Gastrocnemius medialis (tissue), 4 donors: ENCODE results near the gene GRIK1. TPM values are rescaled to one million over a fixed set of nuclear protein-coding genes. Genes with fewer than 3 reads are reported as not detected.

Experiments used
- ATAC-seq, 2 donors: fragments of 150-250 bp; one replicate each; pipeline ENCODE4 v1.9.1; 2016
- DNase-seq, 2 donors: peaks; one replicate each; pipeline ENCODE4 v3.0.0-alpha.2; 2019
- H3K27ac ChIP-seq, 4 donors: fragments of 200-600 bp; sonication (generic); 1 replicate in 1 of 4; 2 replicates in 3 of 4; pipeline ENCODE4 v1.5.1; 2016 to 2018; ENCODE audit warnings: mild to moderate bottlenecking in 2 of 4, moderate library complexity in 1 of 4
- H3K27me3 ChIP-seq, 3 donors: fragments of 200-600 bp; sonication (generic) in 2 of 3; 1 replicate in 1 of 3; 2 replicates in 2 of 3; pipeline versions ENCODE4 v1.5.1 to v1.6.0; 2016 to 2019; ENCODE audit warnings: mild to moderate bottlenecking in 1 of 3, moderate library complexity in 1 of 3
- H3K36me3 ChIP-seq, 2 donors: fragments of 200-600 bp; sonication (generic) in 1 of 2; one replicate each; pipeline ENCODE4 v1.5.1; 2017 to 2018
- H3K4me1 ChIP-seq, 2 donors: fragments of 200-600 bp; sonication (generic) in 1 of 2; one replicate each; pipeline ENCODE4 v1.5.1; 2016 to 2017; ENCODE audit warnings: mild to moderate bottlenecking in 2 of 2
- H3K4me3 ChIP-seq, 4 donors: fragments of 200-600 bp; sonication (generic) in 3 of 4; 1 replicate in 1 of 4; 2 replicates in 3 of 4; pipeline ENCODE4 v1.5.1; 2016 to 2019; ENCODE audit warnings: mild to moderate bottlenecking in 2 of 4
- H3K9me3 ChIP-seq, 3 donors: fragments of 200-600 bp; sonication (generic) in 2 of 3; 1 replicate in 1 of 3; 2 replicates in 2 of 3; pipeline ENCODE4 v1.5.1; 2016 to 2019
- CTCF ChIP-seq, 5 experiments: fragments of 450-650 bp in 3 of 5; fragments of 200-600 bp in 2 of 5; sonication (generic) in 2 of 5; IDR thresholded peaks in 4 of 5; conservative IDR thresholded peaks in 1 of 5; 1 replicate in 4 of 5; 2 replicates in 1 of 5; pipeline ENCODE4 v1.5.1; 2016 to 2019; ENCODE audit warnings: antibody characterized with exemption in 5 of 5, mild to moderate bottlenecking in 3 of 5, moderate library complexity in 3 of 5
- POLR2A ChIP-seq, 2 donors: fragments of 450-650 bp; IDR thresholded peaks; one replicate each; pipeline ENCODE4 v1.6.1; 2017; ENCODE audit warnings: antibody characterized with exemption in 2 of 2, mild to moderate bottlenecking in 2 of 2, moderate library complexity in 2 of 2
- in situ Hi-C, 4 donors: fragments of 200-750 bp; cut with MboI; loops; one replicate each; pipeline versions ENCODE4 v1.15.0 to v1.8.0; 2017; ENCODE audit warnings: low sequenced_read_pairs in 4 of 4
- intact Hi-C: fragments of 100-400 bp; cut with DNase I; formaldehyde crosslinking; loops from one replicate; pipeline ENCODE4 v1.15.1; 2023; ENCODE audit warnings: low total_unique reads
- total RNA-seq, 4 donors: library from RNA; depleted of rRNA; stranded (reverse); fragments of >200 nt; gene quantifications; one replicate each; pipeline versions ENCODE4 v1.1.0 to v1.2.3, GENCODE V29; 2016

The GRIK1 gene
- total RNA-seq, 4 donors from 2014 or later: 0.13 TPM; not detected in 3

- in situ Hi-C loops: no loop called here
- no peak for TF ChIP-seq CTCF (IDR thresholded peaks at IDR 0.05 in 4 of 5, conservative IDR thresholded peaks at IDR 0.05 in 1 of 5)
- TF ChIP-seq POLR2A (IDR thresholded peaks at IDR 0.05): no peak
These were observed 224.7 kb downstream of the GRIK1 start for GRCh38 chr21:29715089-29715488.

GRCh38 chr21:29712818-29713217 is 227.0 kb downstream of the GRIK1 start:
- Histone ChIP-seq H3K36me3 (no peaks in the 10 kb centered on the region), H3K9me3 (no peaks in the 10 kb centered on the region), H3K4me3 (no peak overlapping the region), H3K27ac (no peak overlapping the region), H3K27me3 (no peaks in the 10 kb centered on the region), H3K4me1 (no peaks in the 10 kb centered on the region)
- TF ChIP-seq CTCF (IDR thresholded peaks at IDR 0.05 in 4 of 5, conservative IDR thresholded peaks at IDR 0.05 in 1 of 5): no peak
- intact Hi-C loops: no loop called here
- DNase-seq: no peak
- in situ Hi-C loops: no loop called here
- ATAC-seq: no peak

More at GRCh38 chr21:29715089-29715488, 224.7 kb downstream of the GRIK1 start:
- no peaks in the 10 kb centered on the region for H3K36me3 ChIP-seq
- ATAC-seq (no peak), DNase-seq (no peak)
- H3K9me3 ChIP-seq: no peaks in the 10 kb centered on the region
- no peak overlapping the region for H3K4me3 ChIP-seq
- intact Hi-C loops: no loop called here
- H3K27ac ChIP-seq: no peak overlapping the region
- no peaks in the 10 kb centered on the region for H3K27me3 ChIP-seq
- no peaks in the 10 kb centered on the region for H3K4me1 ChIP-seq

GRCh38 chr21:29711236-29711635 is 228.6 kb downstream of the GRIK1 start:
- H3K27ac ChIP-seq: no peak overlapping the region
- no peaks in the 10 kb centered on the region for H3K36me3 ChIP-seq
- no peak for TF ChIP-seq POLR2A (IDR thresholded peaks at IDR 0.05)
- no peak for TF ChIP-seq CTCF (IDR thresholded peaks at IDR 0.05 in 4 of 5, conservative IDR thresholded peaks at IDR 0.05 in 1 of 5)
- intact Hi-C loops (no loop called here), in situ Hi-C loops (no loop called here)
- ATAC-seq (no peak), DNase-seq (no peak)
- H3K4me1 ChIP-seq: no peaks in the 10 kb centered on the region
- H3K9me3 ChIP-seq: no peaks in the 10 kb centered on the region
- H3K4me3 ChIP-seq: no peak overlapping the region
- no peaks in the 10 kb centered on the region for H3K27me3 ChIP-seq

- H3K4me1 ChIP-seq: no peaks in the 10 kb centered on the region
- H3K27me3 ChIP-seq: no peaks in the 10 kb centered on the region
- no peaks in the 10 kb centered on the region for H3K36me3 ChIP-seq
- H3K9me3 ChIP-seq: no peaks in the 10 kb centered on the region
- no peak overlapping the region for H3K27ac ChIP-seq
- TF ChIP-seq POLR2A (IDR thresholded peaks at IDR 0.05): no peak
- TF ChIP-seq CTCF (IDR thresholded peaks at IDR 0.05 in 4 of 5, conservative IDR thresholded peaks at IDR 0.05 in 1 of 5): no peak
- ATAC-seq (no peak), DNase-seq (no peak)
- in situ Hi-C loops: no loop called here
- intact Hi-C loops: no loop called here
- H3K4me3 ChIP-seq: no peak overlapping the region
These were observed 229.3 kb downstream of the GRIK1 start for GRCh38 chr21:29710498-29710897.

- no peaks in the 10 kb centered on the region for H3K36me3 ChIP-seq
- no peaks in the 10 kb centered on the region for H3K4me1 ChIP-seq
- intact Hi-C loops: no loop called here
- DNase-seq (no peak), ATAC-seq (no peak)
- no peak for TF ChIP-seq CTCF (IDR thresholded peaks at IDR 0.05 in 4 of 5, conservative IDR thresholded peaks at IDR 0.05 in 1 of 5)
- no peak for TF ChIP-seq POLR2A (IDR thresholded peaks at IDR 0.05)
- in situ Hi-C loops: no loop called here
- no peak overlapping the region for H3K27ac ChIP-seq
- H3K27me3 ChIP-seq: no peaks in the 10 kb centered on the region
- no peak overlapping the region for H3K4me3 ChIP-seq
- H3K9me3 ChIP-seq: no peaks in the 10 kb centered on the region
These were observed 231.4 kb downstream of the GRIK1 start for GRCh38 chr21:29708401-29708800.
